GM12874 (cell line): ENCODE results near the gene EAF1.

Experiments used
- CTCF ChIP-seq: IDR thresholded peaks from 2 replicates; pipeline ENCODE4 v1.5.1; 2011; ENCODE audit warnings: low read depth, mild to moderate bottlenecking, control low read depth, low read length, moderate library complexity; ENCODE audit not compliant: insufficient read depth

The EAF1 gene

GRCh38 chr3:15456321-15456720, 28.9 kb downstream of the EAF1 start:
- no peak for TF ChIP-seq CTCF

- no peak for TF ChIP-seq CTCF
Measured at GRCh38 chr3:15458212-15458780, 30.9 kb downstream of the EAF1 start.

DNA sequence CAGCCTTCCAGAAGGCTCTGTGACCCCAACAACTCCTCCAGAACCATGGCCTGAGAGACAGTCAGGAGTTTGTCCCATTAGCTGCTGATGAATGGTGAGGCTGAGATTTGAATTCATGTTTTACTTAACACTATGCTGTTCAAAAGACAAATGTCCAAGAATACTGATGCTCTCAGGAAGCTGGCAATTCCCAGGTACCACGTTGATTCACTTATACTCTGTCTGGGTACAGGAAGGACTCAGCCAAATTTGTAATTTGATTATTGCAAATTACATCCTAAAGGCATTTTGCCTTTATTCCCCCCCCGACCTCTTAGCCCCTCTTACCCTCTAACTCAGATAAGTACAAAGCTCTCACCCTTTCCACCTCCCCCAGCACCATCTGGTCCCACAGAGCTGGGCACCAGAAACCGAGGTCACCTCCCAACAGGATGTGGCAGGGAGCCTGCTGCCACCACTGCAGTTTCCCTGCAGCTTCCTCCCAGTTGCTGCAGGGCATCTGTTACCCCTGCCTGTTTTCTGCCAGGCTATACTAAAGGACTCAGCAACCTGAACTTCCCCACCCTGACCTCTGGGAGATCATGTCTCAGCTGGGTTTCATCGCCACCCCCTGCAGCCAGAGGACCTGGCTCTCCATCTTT, 33.6 kb downstream of the EAF1 start:
- TF ChIP-seq CTCF, result no peak

DNA sequence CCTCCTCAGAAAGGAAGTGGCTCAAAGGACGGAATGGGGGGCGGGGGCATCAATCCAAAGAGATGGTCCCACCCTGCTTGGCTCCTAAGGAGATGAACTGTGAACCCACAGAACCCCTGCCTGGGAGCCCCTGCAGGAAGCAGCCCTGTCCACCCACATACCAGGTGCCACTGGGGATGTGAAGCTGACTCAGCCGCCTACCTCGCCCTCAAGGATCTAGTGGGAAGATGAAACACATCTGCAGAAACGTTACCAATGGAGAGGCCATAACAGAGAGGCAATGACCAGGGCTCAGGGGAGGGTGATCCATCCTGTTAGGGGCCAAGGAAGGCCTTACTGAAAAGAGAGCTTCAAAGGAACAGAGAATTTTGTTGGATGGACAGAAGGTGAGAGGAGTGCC, 35.1 kb downstream of the EAF1 start:
- no peak for TF ChIP-seq CTCF

DNA sequence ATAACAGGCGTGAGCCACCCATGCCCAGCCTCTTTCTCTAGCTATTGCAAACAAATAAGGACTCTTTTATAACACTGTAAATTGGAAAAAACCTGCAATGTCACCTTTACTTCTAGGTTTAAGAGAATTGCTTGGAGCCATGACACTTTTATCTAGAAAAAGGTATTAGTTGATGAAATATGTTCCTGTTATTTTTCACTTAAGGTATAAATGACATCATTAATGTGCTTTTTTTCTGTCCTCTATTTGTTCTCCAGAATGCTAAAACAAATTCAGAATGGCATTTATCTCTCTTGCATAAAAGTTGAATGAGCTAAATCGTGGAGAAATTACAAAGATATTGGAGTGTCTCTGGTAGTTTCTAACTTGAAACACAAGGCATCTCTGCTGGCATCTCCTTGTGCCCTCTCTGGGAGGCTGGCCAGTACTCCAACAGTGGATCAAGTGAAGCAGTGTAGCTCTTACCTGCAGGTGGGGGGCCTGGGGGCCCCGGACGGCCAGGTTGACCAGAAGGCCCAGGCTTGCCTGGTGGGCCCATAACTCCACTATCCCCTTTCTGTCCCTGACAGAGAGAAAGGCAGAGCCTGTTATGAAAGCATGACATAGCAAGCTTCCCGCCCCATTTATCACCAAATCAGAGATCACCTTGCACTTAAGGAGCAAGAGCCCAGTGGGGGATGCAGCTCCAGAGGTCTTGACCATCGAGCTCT, 38.6 kb downstream of the EAF1 start:
- no peak for TF ChIP-seq CTCF

- no peak for TF ChIP-seq CTCF
Measured at GRCh38 chr3:15467227-15468181, 40.1 kb downstream of the EAF1 start.

DNA sequence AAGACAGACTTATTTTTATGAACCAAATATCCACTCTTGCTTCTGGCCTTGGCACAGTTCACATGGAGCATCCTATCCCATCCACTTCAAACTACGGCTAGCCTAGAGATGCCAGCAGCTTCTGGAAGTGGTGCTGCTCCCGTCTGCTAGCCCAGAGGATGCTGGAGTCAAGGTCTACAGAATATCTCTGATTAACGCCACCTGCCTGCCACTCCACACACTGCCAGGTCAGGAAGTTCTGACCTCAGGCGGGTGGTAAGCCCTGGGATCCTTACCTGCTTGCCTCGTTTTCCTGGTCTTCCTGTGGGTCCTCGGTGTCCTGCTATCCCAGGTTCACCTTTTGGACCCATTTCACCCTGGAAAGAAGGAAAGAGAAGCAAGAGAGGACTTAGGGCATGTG, 42.9 kb downstream of the EAF1 start:
- TF ChIP-seq CTCF, result peak; percentile 30; the same call in 1 of the 2 replicates
